Breast epithelium (tissue), 4 donors: Measurements from ENCODE around the gene KLHL21. TPM values are rescaled to one million over a fixed set of nuclear protein-coding genes. Genes with fewer than 3 reads are reported as not detected.

Experiments
- DNase-seq, 2 donors: peaks; one replicate each; pipeline ENCODE4 v3.0.0-alpha.2; 2019; ENCODE audit warnings: low spot score in 2 of 2
- H3K27ac ChIP-seq, 2 donors: fragments of 200-600 bp; sonication (generic) in 1 of 2; one replicate each; pipeline ENCODE4 v1.5.1; 2016 to 2019; ENCODE audit warnings: mild to moderate bottlenecking in 1 of 2
- H3K27me3 ChIP-seq, 2 donors: fragments of 200-600 bp; sonication (generic) in 1 of 2; one replicate each; pipeline versions ENCODE4 v1.5.1 to v1.6.0; 2017 to 2019; ENCODE audit warnings: control low read depth in 1 of 2, mild to moderate bottlenecking in 1 of 2
- H3K36me3 ChIP-seq: fragments of 200-600 bp; one replicate; pipeline ENCODE4 v1.5.1; 2019
- H3K4me1 ChIP-seq, 2 donors: fragments of 200-600 bp; sonication (generic); one replicate each; pipeline ENCODE4 v1.5.1; 2016 to 2019; ENCODE audit warnings: control low read depth in 1 of 2
- H3K4me3 ChIP-seq, 3 donors: fragments of 200-600 bp; sonication (generic); 1 replicate in 2 of 3; 2 replicates in 1 of 3; pipeline ENCODE4 v1.5.1; 2016 to 2019; ENCODE audit warnings: mild to moderate bottlenecking in 3 of 3, moderate library complexity in 2 of 3
- H3K9me3 ChIP-seq, 2 donors: fragments of 200-600 bp; sonication (generic) in 1 of 2; one replicate each; pipeline ENCODE4 v1.5.1; 2016 to 2019; ENCODE audit warnings: control low read depth in 1 of 2
- CTCF ChIP-seq, 3 donors: fragments of 450-650 bp; IDR thresholded peaks; one replicate each; pipeline ENCODE4 v1.5.1; 2016 to 2017; ENCODE audit warnings: antibody characterized with exemption in 3 of 3, mild to moderate bottlenecking in 3 of 3, moderate library complexity in 3 of 3
- POLR2A ChIP-seq: fragments of 450-650 bp; IDR thresholded peaks from one replicate; pipeline ENCODE4 v1.6.1; 2016; ENCODE audit warnings: antibody characterized with exemption, mild to moderate bottlenecking, moderate library complexity
- POLR2AphosphoS5 ChIP-seq, 3 donors: sonication (generic); formaldehyde crosslinking; IDR thresholded peaks; one replicate each; pipeline ENCODE4 v1.6.1; 2017; ENCODE audit warnings: antibody characterized with exemption in 3 of 3
- intact Hi-C: fragments of 100-400 bp; cut with DNase I; formaldehyde crosslinking; loops from one replicate; pipeline ENCODE4 v1.15.1; 2023; ENCODE audit warnings: low total_unique reads
- total RNA-seq, 3 donors: library from RNA; depleted of rRNA; stranded (reverse); fragments of >200 nt; gene quantifications; one replicate each; pipeline ENCODE4 v1.1.0, GENCODE V29; 2016

KLHL21 gene
- total RNA-seq, 3 donors from 2014 or later: 45.2 to 61.3 (median 58.1) TPM

GRCh38 chr1:6588893-6589520, 13.7 kb downstream of the KLHL21 start:
- TF ChIP-seq POLR2A (no peak), POLR2AphosphoS5 (IDR thresholded peaks at IDR 0.05) (no peak), CTCF (IDR thresholded peaks at IDR 0.05) (no peak)
- peak overlapping the region; percentile 50 to 55 for H3K27ac ChIP-seq
- H3K4me1 ChIP-seq: no peaks in the 10 kb centered on the region
- no peaks in the 10 kb centered on the region for H3K36me3 ChIP-seq
- no peaks in the 10 kb centered on the region for H3K9me3 ChIP-seq
- intact Hi-C loops: no loop called here
- H3K4me3 ChIP-seq: no peak overlapping the region
- no peak for DNase-seq
- H3K27me3 ChIP-seq: no peaks in the 10 kb centered on the region

- H3K4me1 ChIP-seq: no peaks in the 10 kb centered on the region
- H3K27me3 ChIP-seq: no peaks in the 10 kb centered on the region
- peak overlapping the region in 1 of 2 donors; percentile 55 for H3K27ac ChIP-seq
- no peak overlapping the region for H3K4me3 ChIP-seq
- H3K36me3 ChIP-seq: no peaks in the 10 kb centered on the region
- H3K9me3 ChIP-seq: no peaks in the 10 kb centered on the region
- DNase-seq: no peak
- no peak for TF ChIP-seq CTCF (IDR thresholded peaks at IDR 0.05)
- TF ChIP-seq POLR2AphosphoS5 (IDR thresholded peaks at IDR 0.05): no peak
- no peak for TF ChIP-seq POLR2A
- intact Hi-C loops: no loop called here
Observed at GRCh38 chr1:6588128-6588892, 14.4 kb downstream of the KLHL21 start.

GRCh38 chr1:6587261-6588005, 15.2 kb downstream of the KLHL21 start:
- Histone ChIP-seq H3K27ac (no peak overlapping the region), H3K4me1 (no peaks in the 10 kb centered on the region), H3K27me3 (no peaks in the 10 kb centered on the region), H3K9me3 (no peaks in the 10 kb centered on the region), H3K36me3 (no peaks in the 10 kb centered on the region), H3K4me3 (no peak overlapping the region)
- DNase-seq: peak in 1 of 2 donors; percentile 71
- TF ChIP-seq POLR2A (no peak), CTCF (IDR thresholded peaks at IDR 0.05) (no peak), POLR2AphosphoS5 (IDR thresholded peaks at IDR 0.05) (no peak)
- intact Hi-C loops: no loop called here

GRCh38 chr1:6586404-6586816, 16.3 kb downstream of the KLHL21 start:
- Histone ChIP-seq H3K27me3 (no peaks in the 10 kb centered on the region), H3K27ac (peak overlapping the region in 1 of 2 donors; percentile 19), H3K9me3 (no peaks in the 10 kb centered on the region), H3K4me3 (no peak overlapping the region), H3K36me3 (no peaks in the 10 kb centered on the region), H3K4me1 (peaks cover 0 to 6% of the 10 kb centered on the region in 2 donors)
- no peak for DNase-seq
- intact Hi-C loops: no loop called here
- no peak for TF ChIP-seq POLR2A
- TF ChIP-seq POLR2AphosphoS5 (IDR thresholded peaks at IDR 0.05): no peak
- no peak for TF ChIP-seq CTCF (IDR thresholded peaks at IDR 0.05)
